Measurements from ENCODE around the gene FLNB.

The FLNB gene

GRCh38 chr3:58008141-58009025, at the start of gene FLNB:
TSS of gene FLNB (plus strand) at chr3:58008422. CDS start at chr3:58008565, 143 bp downstream.
- peak; percentile 55 for DNase-seq

DNA sequence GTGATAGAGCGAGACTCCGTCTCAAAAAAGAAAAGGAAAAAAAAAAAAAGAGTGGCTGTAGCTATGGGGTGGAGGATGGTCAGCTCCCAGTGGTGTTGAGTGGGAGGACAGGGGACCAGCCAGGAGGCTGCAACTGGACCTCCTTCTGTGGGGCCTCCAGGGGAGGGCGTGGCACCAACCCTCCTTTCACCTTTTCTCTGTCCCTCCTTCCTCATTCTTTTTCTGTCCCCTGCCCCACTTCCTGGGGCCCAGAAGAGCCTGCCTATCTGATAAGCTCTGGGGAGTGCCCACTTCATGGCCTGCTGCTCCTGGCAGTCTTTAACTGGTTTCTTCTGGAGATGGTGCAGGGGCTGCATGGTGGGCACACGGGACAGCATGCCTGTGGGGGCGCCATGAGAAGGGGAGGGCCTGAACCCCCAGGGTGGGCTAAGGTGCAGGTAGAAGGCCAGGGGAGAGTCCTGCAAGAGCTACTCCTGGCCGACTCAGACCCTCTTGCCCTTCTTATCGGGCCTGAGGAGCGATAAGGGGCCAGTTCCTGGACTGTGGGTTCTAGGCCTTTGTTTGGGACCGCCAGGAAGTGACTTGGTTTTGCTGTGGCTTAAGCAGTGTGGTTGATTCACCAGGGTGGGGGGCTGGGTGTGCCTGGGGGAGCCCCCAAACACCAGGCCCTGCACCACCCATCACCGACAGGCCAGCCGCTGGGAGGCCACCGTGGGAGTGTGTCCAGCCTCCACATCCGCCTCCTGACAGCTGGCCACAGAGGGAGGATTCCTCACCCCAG, 49.4 kb upstream of the FLNB start:
- no peak for DNase-seq

- DNase-seq: no peak
Measured at GRCh38 chr3:57959423-57960173, 48.6 kb upstream of the FLNB start.

DNA sequence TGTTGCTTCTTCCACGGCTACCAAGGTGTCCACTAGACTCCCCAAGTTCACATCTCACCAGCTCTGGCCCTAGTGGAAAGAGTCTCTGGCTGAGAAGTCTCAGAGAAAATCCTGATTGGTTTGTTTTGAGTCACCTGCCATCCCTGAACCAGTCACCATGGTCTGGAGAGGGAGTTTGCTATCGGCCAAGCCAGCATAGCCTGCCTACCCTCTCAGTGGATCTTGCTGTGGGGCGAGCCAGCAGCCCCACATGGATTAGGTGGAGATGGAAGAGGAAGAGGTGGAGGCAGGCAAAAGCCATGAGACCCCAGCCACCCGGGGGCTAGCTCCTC, 48.1 kb upstream of the FLNB start:
- no peak for DNase-seq

GRCh38 chr3:57961177-57961827, 46.9 kb upstream of the FLNB start:
- DNase-seq: no peak

- DNase-seq: no peak
Measured at GRCh38 chr3:57961828-57962447, 46.3 kb upstream of the FLNB start.

GRCh38 chr3:57962448-57962834, 45.8 kb upstream of the FLNB start:
- no peak for DNase-seq

DNA sequence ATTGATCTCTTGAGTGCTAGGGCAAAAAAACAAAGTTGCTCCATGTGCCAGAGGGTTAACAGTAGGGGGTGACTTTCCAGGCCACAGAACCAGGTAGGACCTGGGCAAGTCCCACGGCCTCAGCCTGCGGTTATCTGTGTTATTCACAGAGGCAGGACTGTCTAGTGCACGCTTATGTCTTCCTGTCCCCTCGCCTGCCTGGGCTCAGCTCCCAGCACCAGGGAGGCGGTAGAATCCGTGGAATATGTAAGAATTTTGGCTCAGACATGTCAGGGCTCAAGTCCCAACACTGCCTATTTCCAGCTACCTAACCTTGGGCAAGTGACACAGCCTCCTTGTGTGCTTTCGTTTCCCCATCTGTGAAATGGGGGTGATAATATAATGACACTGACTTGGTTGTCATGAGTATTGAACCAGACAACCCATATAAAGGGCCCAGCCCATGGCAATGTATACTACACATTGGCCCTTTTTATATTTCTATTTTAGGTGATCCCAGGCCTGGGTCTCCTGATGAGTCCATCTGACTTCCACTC, 44.3 kb upstream of the FLNB start:
- no peak for DNase-seq

DNA sequence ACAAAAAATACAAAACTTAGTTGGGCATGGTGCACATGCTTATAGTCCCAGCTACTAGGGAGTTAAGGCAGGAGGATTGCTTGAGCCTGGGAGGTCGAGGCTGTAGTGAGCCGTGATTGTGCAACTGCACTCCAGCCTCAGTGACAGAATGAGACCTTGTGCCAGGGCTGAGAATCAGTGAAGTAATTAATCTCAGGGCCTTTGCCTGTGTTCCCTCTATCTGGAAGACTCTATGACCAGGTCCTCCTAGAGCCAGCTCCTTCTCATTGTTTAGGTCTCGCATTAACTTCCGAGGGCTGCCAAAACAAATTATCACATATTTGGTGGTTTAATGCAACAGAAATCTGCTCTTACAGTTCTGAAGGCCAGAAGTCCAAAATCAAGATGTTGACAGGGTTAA, 41.4 kb upstream of the FLNB start:
- no peak for DNase-seq

- DNase-seq: no peak
Measured at GRCh38 chr3:57967590-57967989, 40.6 kb upstream of the FLNB start.

- no peak for DNase-seq
Measured at GRCh38 chr3:57968501-57968900, 39.7 kb upstream of the FLNB start.

DNA sequence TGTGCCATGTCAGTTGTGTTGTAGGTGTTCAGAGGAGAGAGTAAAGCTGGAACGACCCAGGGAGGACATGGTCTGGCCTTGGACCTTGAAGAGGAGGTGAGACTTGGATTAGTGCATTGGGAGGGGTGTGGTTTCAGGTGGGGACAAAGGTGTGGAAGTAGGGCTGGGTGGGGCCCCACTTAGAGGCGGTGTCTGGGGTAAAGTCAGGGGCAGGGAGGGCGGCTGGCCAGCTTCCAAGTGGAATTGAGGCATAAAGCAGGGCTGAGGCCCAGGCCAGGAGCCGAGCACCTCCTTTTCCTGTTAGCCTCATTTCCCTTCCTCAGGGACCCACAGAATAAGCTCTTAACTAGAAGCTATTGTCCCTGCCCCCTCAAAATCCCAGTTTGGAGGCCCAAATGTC, 36.2 kb upstream of the FLNB start:
- no peak for DNase-seq

GRCh38 chr3:57972531-57973111, 35.6 kb upstream of the FLNB start:
- DNase-seq: no peak

- DNase-seq: no peak
Measured at GRCh38 chr3:57973715-57974477, 34.3 kb upstream of the FLNB start.

GRCh38 chr3:57974796-57975388, 33.3 kb upstream of the FLNB start:
- no peak for DNase-seq

DNA sequence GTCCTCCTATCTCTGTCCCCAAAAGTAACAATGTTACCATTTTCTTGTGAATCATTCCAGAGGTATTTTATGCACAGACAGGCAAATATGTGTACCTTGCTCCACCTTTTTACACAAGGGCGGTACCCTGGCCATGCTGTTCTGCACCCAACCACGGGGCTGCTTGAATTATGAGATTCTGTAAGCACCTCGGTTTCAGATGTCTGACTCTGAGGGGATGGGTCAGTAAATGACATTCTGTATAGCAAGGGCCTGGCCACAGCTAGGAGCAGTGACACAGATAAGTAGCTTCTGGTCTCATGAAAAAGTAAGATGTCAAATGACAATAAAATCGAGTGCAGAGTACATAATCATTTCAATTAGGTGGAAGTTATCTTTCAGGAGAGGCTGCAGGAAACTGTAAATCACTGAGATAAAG, 30.4 kb upstream of the FLNB start:
- DNase-seq: no peak

GRCh38 chr3:57978316-57978715, 29.9 kb upstream of the FLNB start:
- DNase-seq: no peak

DNA sequence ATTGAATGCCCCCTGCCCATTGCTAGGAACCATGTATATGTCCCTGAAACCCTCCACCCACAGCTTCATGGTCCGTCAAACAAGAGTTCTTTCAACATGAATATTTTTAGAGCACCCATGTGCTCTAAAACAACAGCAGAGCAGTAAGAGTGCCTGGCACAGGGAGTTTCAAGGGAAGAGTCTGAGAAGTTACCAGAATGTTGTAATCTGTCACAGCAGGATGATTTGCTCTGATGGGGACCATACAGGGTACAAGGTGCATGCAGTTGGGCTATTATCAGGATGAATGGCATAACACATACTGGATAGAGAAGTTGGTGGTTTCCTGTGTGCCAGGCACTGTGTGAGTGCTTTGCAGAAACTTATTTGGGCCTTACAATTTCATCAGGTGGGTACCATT, 27.8 kb upstream of the FLNB start:
- no peak for DNase-seq

DNA sequence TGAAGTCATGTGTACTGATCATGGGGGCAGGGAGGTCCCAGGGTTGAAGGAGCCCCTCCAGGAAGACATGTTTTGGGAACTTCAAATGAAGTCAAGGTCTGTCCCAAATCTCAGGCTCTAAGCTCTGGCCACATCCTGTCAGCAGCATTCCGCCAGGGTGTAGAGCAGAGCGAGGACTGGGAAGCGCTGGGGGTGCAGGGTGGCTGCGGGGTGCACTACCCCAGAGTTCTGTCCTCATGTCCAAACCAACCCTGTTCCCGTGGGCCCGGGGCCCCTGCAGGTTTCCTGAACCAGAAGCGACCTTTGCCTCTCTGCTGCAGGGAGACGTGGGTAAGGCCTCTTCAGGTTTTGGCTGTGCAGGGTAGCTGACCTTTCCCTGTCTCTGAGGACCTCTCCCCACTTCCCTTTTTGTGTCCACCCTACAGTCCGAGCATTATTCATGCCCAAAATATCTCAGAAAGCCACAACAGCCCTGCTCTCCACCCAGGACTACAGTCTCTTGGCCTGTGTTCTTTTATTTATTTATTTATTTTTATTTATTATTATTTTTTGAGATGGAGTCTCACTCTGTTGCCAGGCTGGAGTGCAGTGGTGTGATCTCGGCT, 26.6 kb upstream of the FLNB start:
- DNase-seq: no peak

- no peak for DNase-seq
Measured at GRCh38 chr3:57982561-57983243, 25.5 kb upstream of the FLNB start.
